HCEC 1CT (cell line): Measurements from ENCODE around the gene LIX1L.

Experiments
- DNase-seq: peaks from one replicate; pipeline ENCODE4 v3.0.0-alpha.2; 2017

LIX1L gene

GRCh38 chr1:145891587-145892485, 66.0 kb downstream of the LIX1L start:
- peak; percentile 100 for DNase-seq

GRCh38 chr1:145891143-145891542, 66.7 kb downstream of the LIX1L start:
- DNase-seq = no peak

GRCh38 chr1:145889722-145890121, 68.1 kb downstream of the LIX1L start:
- DNase-seq = no peak

- no peak for DNase-seq
Measured at GRCh38 chr1:145887631-145888030, 70.2 kb downstream of the LIX1L start.

- DNase-seq = no peak
Measured at GRCh38 chr1:145886816-145887215, 71.0 kb downstream of the LIX1L start.

- DNase-seq = no peak
Measured at GRCh38 chr1:145886390-145886789, 71.4 kb downstream of the LIX1L start.

GRCh38 chr1:145885738-145886287, 72.0 kb downstream of the LIX1L start, which contains the start of gene ANKRD35:
Gene ANKRD35, minus strand, starts transcription at chr1:145885866. Its CDS starts 108 bp downstream, at chr1:145885758.
- peak; percentile 69 for DNase-seq

- DNase-seq = peak; percentile 38
Measured at GRCh38 chr1:145884675-145885074, 73.1 kb downstream of the LIX1L start.
